Measurements from ENCODE around the gene ZGPAT. TPM values are rescaled to one million over a fixed set of nuclear protein-coding genes. Genes with fewer than 3 reads are reported as not detected.

ZGPAT gene
- total and polyA plus RNA-seq, 2 of the 13 experiments (the other 11 are each of a cell fraction or from before 2014, with no cell fraction given): 23.0 to 41.9 TPM

GRCh38 chr20:63748070-63748933, 40.5 kb downstream of the ZGPAT start:
- ChIA-PET POLR2A (interaction anchor here (1.0 to 5.1 kb wide), 4 partner anchors 7 to 208 kb away, joined by 3 to 28 read pairs (median 8); partner anchors contain the start of genes ARFRP1, LIME1, SLC2A4RG and UCKL1), CTCF (ENCODE audit: low intra/inter-chr PET ratio, low total read pairs) (no interaction called here)
- DNase-seq (ENCODE audit: low spot score): no peak
- Histone ChIP-seq H2AFZ (ENCODE audit: low read length) (no peak overlapping the region), H3K36me3 (replicated peaks in 1 of 2; ENCODE audit: control insufficient read depth in 1 of 2, insufficient read depth in 2 of 2, low read length in 2 of 2) (peaks cover 6 to 7% of the 10 kb centered on the region in 2 experiments; a peak in 4 of 5 replicates), H3K9ac (ENCODE audit: insufficient read depth, low read depth, low read length) (no peak overlapping the region), H3K27ac (ENCODE audit: extremely low read length, insufficient read depth, low read length) (peak overlapping the region; percentile 13), H3K4me3 (replicated peaks in 1 of 3; ENCODE audit: insufficient read depth in 1 of 3, low read depth in 2 of 3, low read length in 3 of 3) (peak overlapping the region in 2 of 3 experiments; percentile 17 to 47; a peak in 1 of 6 replicates), H3K4me1 (ENCODE audit: insufficient read depth, low read length) (peaks cover 65% of the 10 kb centered on the region), H3K27me3 (ENCODE audit: control insufficient read depth in 1 of 2, insufficient read depth in 2 of 2, low read length in 2 of 2) (no peaks in the 10 kb centered on the region; a peak in 1 of 5 replicates), H3K79me2 (ENCODE audit: insufficient read depth, low read length) (no peaks in the 10 kb centered on the region), H3K4me2 (ENCODE audit: low read depth, low read length) (peak overlapping the region; percentile 44), H4K20me1 (ENCODE audit: insufficient read depth, low read length) (no peaks in the 10 kb centered on the region), H3K9me3 (ENCODE audit: low read length) (no peaks in the 10 kb centered on the region)
- intact Hi-C loops (cut with micrococcal nuclease; ENCODE audit: unreplicated experiment): loop anchor here (10.0 kb wide), 1 partner anchor 116 kb away; the partner anchor contains the start of genes ABHD16B and TPD52L2
- FAIRE-seq: no peak
- in situ Hi-C loops (cut with HindIII; ENCODE audit: extremely low pct_ligation_motif_present, low pct_unique_long_range_greater_than_20kb): no loop called here
- peak; percentile 10 for ATAC-seq
- WGBS (ENCODE audit: low lambda C conversion rate): 42% methylated on average over 15 of the region's 20 CpGs
- BruUV-seq (replicated peaks): no TSS peak
- TF ChIP-seq ZNF234 (CRISPR knock-in tag; conservative IDR thresholded peaks at IDR 0.05): no peak
- TF ChIP-seq ARID4A (CRISPR knock-in tag; IDR thresholded peaks at IDR 0.05; ENCODE audit: borderline replicate concordance): 0 out of 2 replicates have a peak, but pooled peaks have one; percentile 12
- TF ChIP-seq SKI (IDR thresholded peaks at IDR 0.05; ENCODE audit: partially characterized antibody): no peak
- TF ChIP-seq, protein P1, sequence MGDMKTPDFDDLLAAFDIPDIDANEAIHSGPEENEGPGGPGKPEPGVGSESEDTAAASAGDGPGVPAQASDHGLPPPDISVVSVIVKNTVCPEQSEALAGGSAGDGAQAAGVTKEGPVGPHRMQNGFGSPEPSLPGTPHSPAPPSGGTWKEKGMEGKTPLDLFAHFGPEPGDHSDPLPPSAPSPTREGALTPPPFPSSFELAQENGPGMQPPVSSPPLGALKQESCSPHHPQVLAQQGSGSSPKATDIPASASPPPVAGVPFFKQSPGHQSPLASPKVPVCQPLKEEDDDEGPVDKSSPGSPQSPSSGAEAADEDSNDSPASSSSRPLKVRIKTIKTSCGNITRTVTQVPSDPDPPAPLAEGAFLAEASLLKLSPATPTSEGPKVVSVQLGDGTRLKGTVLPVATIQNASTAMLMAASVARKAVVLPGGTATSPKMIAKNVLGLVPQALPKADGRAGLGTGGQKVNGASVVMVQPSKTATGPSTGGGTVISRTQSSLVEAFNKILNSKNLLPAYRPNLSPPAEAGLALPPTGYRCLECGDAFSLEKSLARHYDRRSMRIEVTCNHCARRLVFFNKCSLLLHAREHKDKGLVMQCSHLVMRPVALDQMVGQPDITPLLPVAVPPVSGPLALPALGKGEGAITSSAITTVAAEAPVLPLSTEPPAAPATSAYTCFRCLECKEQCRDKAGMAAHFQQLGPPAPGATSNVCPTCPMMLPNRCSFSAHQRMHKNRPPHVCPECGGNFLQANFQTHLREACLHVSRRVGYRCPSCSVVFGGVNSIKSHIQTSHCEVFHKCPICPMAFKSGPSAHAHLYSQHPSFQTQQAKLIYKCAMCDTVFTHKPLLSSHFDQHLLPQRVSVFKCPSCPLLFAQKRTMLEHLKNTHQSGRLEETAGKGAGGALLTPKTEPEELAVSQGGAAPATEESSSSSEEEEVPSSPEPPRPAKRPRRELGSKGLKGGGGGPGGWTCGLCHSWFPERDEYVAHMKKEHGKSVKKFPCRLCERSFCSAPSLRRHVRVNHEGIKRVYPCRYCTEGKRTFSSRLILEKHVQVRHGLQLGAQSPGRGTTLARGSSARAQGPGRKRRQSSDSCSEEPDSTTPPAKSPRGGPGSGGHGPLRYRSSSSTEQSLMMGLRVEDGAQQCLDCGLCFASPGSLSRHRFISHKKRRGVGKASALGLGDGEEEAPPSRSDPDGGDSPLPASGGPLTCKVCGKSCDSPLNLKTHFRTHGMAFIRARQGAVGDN (CRISPR knock-in tag; IDR thresholded peaks at IDR 0.05): peak; percentile 51; the same call in 1 of the 2 replicates
- TF ChIP-seq PHF8 (CRISPR knock-in tag; IDR thresholded peaks at IDR 0.05): peak; percentile 29; the same call in 1 of the 2 replicates
- TF ChIP-seq MAF1 (CRISPR knock-in tag; IDR thresholded peaks at IDR 0.05; ENCODE audit: borderline replicate concordance): no peak
- TF ChIP-seq FOXC1 (CRISPR knock-in tag; IDR thresholded peaks at IDR 0.05; ENCODE audit: borderline replicate concordance): peak; percentile 63; the same call in 1 of the 2 replicates
- TF ChIP-seq TEAD3 (CRISPR knock-in tag; optimal IDR thresholded peaks at IDR 0.05; ENCODE audit: borderline replicate concordance): peak; percentile 36
- TF ChIP-seq HDAC1 (CRISPR knock-in tag; IDR thresholded peaks at IDR 0.05): 0 out of 2 replicates have a peak, but pooled peaks have one; percentile 0
- TF ChIP-seq YEATS2 (CRISPR knock-in tag; IDR thresholded peaks at IDR 0.05; ENCODE audit: borderline replicate concordance): no peak
- 0 out of 2 replicates have a peak, but pooled peaks have one; percentile 52 for TF ChIP-seq ZKSCAN5 (CRISPR knock-in tag; IDR thresholded peaks at IDR 0.05)
- TF ChIP-seq PITX1 (CRISPR knock-in tag; IDR thresholded peaks at IDR 0.05): peak; percentile 40; the same call in 1 of the 2 replicates
- TF ChIP-seq MAZ (IDR thresholded peaks at IDR 0.05; ENCODE audit: borderline replicate concordance, low read depth, low read length): no peak
- TF ChIP-seq MAZ (CRISPR knock-in tag; IDR thresholded peaks at IDR 0.05; ENCODE audit: low read depth): 0 out of 2 replicates have a peak, but pooled peaks have one; percentile 18
